ENCODE results near the gene GAD1.

DNA sequence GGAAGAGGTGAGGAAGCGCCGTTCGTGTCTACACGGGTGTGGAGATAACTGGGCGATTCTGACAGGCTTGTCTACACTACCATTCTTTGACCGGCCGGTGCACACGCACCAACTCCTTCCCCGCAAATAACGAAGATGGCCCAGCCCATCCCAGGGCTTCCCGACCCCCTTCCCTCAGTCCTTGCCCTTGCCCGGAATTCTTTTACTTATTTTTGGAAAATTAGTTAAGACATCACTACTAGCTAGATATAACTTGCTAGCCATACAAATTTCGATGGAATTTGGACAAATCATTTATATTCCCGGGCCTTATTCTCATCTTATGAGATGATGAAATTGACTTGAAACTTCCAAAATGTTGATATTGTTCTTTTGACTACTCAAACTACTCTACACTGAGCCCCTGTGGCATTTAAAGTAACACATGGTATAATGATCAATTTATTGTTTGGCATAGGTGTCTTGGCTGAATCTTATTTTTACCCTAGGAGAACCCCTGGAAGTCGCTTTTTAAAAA lies 45.2 kb upstream of the GAD1 start:
- TF ChIP-seq, protein P1, sequence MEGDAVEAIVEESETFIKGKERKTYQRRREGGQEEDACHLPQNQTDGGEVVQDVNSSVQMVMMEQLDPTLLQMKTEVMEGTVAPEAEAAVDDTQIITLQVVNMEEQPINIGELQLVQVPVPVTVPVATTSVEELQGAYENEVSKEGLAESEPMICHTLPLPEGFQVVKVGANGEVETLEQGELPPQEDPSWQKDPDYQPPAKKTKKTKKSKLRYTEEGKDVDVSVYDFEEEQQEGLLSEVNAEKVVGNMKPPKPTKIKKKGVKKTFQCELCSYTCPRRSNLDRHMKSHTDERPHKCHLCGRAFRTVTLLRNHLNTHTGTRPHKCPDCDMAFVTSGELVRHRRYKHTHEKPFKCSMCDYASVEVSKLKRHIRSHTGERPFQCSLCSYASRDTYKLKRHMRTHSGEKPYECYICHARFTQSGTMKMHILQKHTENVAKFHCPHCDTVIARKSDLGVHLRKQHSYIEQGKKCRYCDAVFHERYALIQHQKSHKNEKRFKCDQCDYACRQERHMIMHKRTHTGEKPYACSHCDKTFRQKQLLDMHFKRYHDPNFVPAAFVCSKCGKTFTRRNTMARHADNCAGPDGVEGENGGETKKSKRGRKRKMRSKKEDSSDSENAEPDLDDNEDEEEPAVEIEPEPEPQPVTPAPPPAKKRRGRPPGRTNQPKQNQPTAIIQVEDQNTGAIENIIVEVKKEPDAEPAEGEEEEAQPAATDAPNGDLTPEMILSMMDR (IDR thresholded peaks at IDR 0.05) = no peak
- no peak for TF ChIP-seq POLR2A (IDR thresholded peaks at IDR 0.05)
